Measurements from ENCODE around the gene EIF1.
A peak's percentile ranks its signal among the peaks of the same experiment; 100 is the strongest.

The EIF1 gene

DNA sequence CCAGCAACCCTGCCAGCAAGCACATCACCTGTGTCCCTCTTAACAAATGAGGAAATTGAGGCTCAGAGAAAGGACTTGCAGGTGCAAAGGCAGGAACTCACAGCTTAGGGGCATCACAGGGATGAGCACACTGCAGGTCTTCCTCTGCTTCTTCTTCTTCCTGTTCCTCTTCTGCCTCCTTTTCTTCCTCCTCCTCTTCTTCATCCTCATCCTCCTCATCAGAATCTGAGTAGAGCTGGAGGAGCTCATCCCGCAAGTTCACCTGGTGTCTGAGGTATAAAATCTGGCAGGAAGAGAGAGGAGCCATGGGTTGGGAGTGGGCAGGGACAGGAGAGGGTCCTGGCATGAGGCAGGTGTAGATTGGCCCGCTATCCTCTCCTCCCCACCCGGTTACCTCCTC, 43.2 kb downstream of the EIF1 start:
- TF ChIP-seq, protein P1, sequence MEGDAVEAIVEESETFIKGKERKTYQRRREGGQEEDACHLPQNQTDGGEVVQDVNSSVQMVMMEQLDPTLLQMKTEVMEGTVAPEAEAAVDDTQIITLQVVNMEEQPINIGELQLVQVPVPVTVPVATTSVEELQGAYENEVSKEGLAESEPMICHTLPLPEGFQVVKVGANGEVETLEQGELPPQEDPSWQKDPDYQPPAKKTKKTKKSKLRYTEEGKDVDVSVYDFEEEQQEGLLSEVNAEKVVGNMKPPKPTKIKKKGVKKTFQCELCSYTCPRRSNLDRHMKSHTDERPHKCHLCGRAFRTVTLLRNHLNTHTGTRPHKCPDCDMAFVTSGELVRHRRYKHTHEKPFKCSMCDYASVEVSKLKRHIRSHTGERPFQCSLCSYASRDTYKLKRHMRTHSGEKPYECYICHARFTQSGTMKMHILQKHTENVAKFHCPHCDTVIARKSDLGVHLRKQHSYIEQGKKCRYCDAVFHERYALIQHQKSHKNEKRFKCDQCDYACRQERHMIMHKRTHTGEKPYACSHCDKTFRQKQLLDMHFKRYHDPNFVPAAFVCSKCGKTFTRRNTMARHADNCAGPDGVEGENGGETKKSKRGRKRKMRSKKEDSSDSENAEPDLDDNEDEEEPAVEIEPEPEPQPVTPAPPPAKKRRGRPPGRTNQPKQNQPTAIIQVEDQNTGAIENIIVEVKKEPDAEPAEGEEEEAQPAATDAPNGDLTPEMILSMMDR (conservative IDR thresholded peaks at IDR 0.05; ENCODE audit: low read depth, low read length), result no peak
- no peak overlapping the region for H3K4me3 ChIP-seq (ENCODE audit: low read depth, low read length)
- DNase-seq (ENCODE audit: low read depth), result no peak

DNA sequence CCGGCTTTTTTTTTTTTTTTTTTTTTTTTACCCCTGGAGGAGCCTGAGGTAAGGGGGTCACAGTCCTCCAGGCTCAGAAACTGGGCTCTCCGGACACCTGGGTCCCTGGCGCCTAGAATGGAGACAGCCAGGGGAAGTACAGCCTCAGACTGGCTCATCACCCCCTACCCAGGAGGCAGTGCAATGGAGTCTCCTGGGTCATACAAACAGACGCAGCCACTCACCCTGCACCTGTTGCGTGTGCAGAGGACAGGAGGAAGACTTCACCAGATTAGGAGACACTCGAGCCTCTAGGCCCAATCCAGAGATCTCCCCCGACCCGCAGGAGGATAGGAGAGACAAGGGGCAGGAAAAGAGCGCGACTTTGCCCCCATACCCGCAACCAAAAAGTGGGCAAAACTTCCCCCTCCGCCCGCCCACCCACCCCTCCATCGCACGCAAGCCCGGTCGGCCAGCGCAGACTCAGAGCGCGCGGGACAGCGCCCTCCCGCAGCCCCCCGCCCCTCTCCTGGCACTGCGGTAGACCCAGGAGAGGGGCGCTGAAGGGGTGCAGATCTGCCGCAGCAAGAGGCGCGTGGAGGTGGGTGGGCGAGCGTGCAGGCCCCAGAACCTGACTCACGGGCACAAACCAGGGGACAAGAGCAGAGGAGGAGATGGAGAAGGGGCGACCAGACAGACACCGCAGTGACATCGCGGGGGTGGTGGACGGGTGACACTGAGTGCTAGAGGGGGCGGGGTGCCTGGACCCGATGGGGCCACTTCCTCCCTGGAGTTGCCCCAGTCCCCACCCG, 44.9 kb downstream of the EIF1 start:
- TF ChIP-seq, protein P1 (conservative IDR thresholded peaks at IDR 0.05; ENCODE audit: low read depth, low read length), result no peak
- no peak overlapping the region for H3K4me3 ChIP-seq (ENCODE audit: low read depth, low read length)
- DNase-seq (ENCODE audit: low read depth), result no peak

DNA sequence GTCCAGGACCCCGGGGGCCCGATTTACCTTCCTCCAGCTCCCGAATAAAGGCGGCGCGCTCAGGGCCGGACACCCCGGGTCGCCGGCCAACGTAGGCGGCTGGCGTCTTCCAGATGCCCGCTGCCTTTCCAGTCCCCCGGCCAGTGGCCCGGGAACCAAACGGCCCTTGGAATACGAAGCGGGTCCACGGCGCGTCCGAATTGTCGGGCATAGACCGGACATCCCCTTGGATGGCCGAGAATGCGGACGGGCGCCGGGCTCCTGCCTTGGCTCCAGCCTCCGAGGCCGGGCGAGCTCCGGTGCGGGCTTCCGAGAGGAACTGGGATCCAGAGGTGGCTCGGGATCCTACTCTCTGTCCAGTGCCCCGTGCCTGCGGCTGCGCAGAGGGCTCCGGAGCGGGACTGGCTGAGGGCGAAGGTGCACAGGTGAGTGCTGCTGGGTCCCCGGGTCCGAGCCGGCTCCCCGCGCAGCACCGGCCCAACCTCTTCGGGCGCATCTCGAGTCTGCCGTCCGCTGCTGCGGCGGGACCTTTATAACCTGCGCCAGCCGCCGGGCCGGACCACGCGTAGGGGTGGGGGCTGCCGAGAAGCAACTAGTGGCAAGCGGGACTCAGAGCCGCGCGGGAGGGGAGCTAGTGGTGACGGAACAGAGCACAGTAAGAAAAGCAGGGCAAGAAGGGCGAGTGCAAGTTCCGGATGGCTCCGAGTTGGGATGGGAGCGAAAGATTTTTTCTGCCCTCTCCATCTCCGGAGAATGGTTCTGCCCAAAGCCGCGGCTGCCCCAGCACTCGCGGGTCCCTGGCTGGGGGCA, 45.7 kb downstream of the EIF1 start, which contains the start of gene HAP1:
HAP1 (minus strand) TSS at position 505 of the 810 bp plus-strand sequence; CDS start at position 496, 9 bp downstream.
- TF ChIP-seq, protein P1 (conservative IDR thresholded peaks at IDR 0.05; ENCODE audit: low read depth, low read length), result no peak
- peak within 1 kb of the TSS; percentile 41 for H3K4me3 ChIP-seq (ENCODE audit: low read depth, low read length)
- peak; percentile 17 for DNase-seq (ENCODE audit: low read depth)

DNA sequence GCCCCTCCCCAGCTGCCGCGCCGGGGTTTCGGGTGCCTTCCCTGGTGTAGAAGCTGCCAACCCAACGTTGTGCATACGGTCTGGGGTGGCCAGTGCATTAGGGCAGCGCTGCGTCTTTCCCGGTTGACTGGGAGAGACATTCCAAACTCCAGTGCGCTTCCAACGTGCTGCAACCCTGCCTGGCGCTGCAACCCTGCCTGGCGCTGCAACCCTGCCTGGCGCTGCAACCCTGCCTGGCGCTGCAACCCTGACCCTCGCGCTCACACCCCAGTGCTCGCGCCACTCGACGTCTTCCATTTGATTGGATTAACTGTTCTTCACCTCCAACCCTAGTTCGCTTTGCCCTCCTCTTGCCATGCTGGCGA, 46.2 kb downstream of the EIF1 start:
- no peak for DNase-seq (ENCODE audit: low read depth)
- TF ChIP-seq, protein P1 (conservative IDR thresholded peaks at IDR 0.05; ENCODE audit: low read depth, low read length), result no peak
- peak overlapping the region; percentile 41 for H3K4me3 ChIP-seq (ENCODE audit: low read depth, low read length)

DNA sequence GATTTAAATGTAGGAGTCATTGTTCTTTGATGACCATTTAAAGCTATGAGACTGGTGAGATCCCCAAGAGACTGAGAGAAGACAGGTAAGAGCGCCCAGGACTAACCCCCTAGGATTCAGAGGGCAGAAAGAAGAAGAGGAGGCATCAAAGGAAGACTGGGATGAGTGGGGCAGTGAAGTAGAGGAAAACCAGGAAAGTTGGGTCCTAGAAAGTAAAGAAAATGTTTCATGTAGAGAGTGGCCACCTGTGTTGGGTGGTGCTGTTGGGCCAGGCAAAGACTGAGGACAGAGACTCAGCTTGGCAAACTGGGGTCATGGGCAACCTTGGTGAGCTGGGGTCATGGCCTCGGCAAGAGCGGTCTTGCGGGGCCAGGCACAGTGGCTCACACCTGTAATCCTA, 47.1 kb downstream of the EIF1 start:
- TF ChIP-seq, protein P1 (conservative IDR thresholded peaks at IDR 0.05; ENCODE audit: low read depth, low read length), result no peak
- H3K4me3 ChIP-seq (ENCODE audit: low read depth, low read length), result no peak overlapping the region
- no peak for DNase-seq (ENCODE audit: low read depth)

DNA sequence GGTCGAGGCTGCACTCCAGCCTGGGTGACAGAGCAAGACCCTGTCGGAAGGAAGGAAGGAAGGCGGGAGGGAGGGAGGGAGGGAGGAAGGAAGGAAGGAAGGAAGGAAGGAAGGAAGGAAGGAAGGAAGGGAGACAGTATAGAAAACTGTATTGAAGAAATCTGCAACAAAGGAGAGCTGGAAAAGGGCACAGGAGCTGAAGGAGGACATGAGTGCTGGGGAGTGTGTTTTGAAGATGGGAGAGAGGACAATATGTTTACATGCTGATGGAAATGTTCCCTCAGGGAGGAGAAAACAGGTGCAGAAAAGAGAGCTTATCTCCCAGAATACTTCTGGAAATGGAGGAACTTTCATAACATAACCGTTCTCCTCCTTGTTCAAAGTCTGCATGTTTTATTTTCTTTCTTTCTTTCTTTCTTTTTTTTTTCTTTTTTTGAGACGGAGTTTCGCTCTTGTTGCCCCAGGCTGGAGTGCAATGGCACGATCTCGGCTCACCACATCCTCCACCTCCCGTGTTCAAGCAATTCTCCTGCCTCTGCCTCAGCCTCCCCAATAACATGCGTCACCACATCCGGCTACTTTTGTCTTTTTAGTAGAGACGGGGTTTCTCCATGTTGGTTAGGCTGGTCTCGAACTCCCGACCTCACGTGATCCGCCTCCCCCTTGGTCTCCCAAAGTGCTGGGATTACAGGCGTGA, 48.4 kb downstream of the EIF1 start:
- TF ChIP-seq, protein P1 (conservative IDR thresholded peaks at IDR 0.05; ENCODE audit: low read depth, low read length), result no peak
- DNase-seq (ENCODE audit: low read depth), result no peak
- no peak overlapping the region for H3K4me3 ChIP-seq (ENCODE audit: low read depth, low read length)
